HepG2 (cell line): ENCODE measurements around the gene ZC3H4. TPM values are rescaled to one million over a fixed set of nuclear protein-coding genes. Genes with fewer than 3 reads are reported as not detected.
A peak's percentile ranks its signal among the peaks of the same experiment; 100 is the strongest.

ENCODE experiments used
- AHR ChIP-seq: IDR thresholded peaks from 2 replicates; pipeline ENCODE4 v1.6.1; 2018; ENCODE audit warnings: missing genetic modification reagents, missing compliant biosample characterization
- BRCA1 ChIP-seq: sonication (generic); formaldehyde crosslinking; IDR thresholded peaks from 2 replicates; pipeline ENCODE4 v1.4.0; 2020; ENCODE audit warnings: missing genetic modification reagents
- FOXA3 ChIP-seq: IDR thresholded peaks from 2 replicates; pipeline ENCODE4 v1.6.1; 2016; ENCODE audit warnings: missing genetic modification reagents, missing compliant biosample characterization
- HNRNPLL ChIP-seq: fragments of 200-400 bp; formaldehyde crosslinking; IDR thresholded peaks from 2 replicates; pipeline ENCODE4 v1.6.1; 2017; ENCODE audit warnings: mild to moderate bottlenecking, low read depth, low read length; ENCODE audit not compliant: poor library complexity, severe bottlenecking
- NR2F1 ChIP-seq, 2 experiments: fragments of 450-650 bp in 1 of 2; formaldehyde crosslinking in 1 of 2; IDR thresholded peaks; 2 replicates each; pipeline versions ENCODE4 v1.5.0 to v1.6.1; 2016 to 2020; ENCODE audit warnings: mild to moderate bottlenecking in 1 of 2, missing compliant biosample characterization in 1 of 2, missing genetic modification reagents in 1 of 2, moderate library complexity in 1 of 2
- RARA ChIP-seq: IDR thresholded peaks from 2 replicates; pipeline ENCODE4 v1.6.1; 2016; ENCODE audit warnings: missing genetic modification reagents, missing compliant biosample characterization
- YY1 ChIP-seq: IDR thresholded peaks from 2 replicates; pipeline ENCODE4 v1.6.1; 2011; ENCODE audit warnings: low read length, low read depth, moderate library complexity, mild to moderate bottlenecking; ENCODE audit not compliant: insufficient read depth, insufficient replicate concordance
- ZFYVE20 ChIP-seq: sonication (generic); formaldehyde crosslinking; IDR thresholded peaks from 2 replicates; pipeline ENCODE4 v1.8.0; 2023; ENCODE audit warnings: low read depth, mild to moderate bottlenecking, moderate library complexity, missing genetic modification reagents, borderline replicate concordance
- ZNF124 ChIP-seq: sonication (generic); formaldehyde crosslinking; IDR thresholded peaks from 2 replicates; pipeline ENCODE4 v1.4.0; 2020; ENCODE audit warnings: missing genetic modification reagents
- ZNF20 ChIP-seq: sonication (generic); formaldehyde crosslinking; IDR thresholded peaks from 2 replicates; pipeline ENCODE4 v1.4.0; 2020; ENCODE audit warnings: mild to moderate bottlenecking, moderate library complexity, missing genetic modification reagents
- ZNF570 ChIP-seq: sonication (generic); formaldehyde crosslinking; IDR thresholded peaks from 2 replicates; pipeline ENCODE4 v1.4.0; 2020; ENCODE audit warnings: mild to moderate bottlenecking, missing genetic modification reagents, borderline replicate concordance
- polyA plus RNA-seq, 8 experiments: library from polyadenylated mRNA; depleted of rRNA in 3 of 8; stranded (reverse) in 7 of 8; unstranded in 1 of 8; fragments of >200 nt; fragmentation: Illumina TruSeq in 4 of 8; extraction: Trizol in 4 of 8; gene quantifications; 2 replicates each; pipeline versions ENCODE4 v1.2.1 to v1.2.3, GENCODE V29; 2011 to 2016; ENCODE audit warnings: low read depth in 4 of 8, missing spikeins in 1 of 8, mixed read lengths in 1 of 8; ENCODE audit not compliant: insufficient read depth in 1 of 8
- total RNA-seq, 5 experiments: library from RNA; depleted of rRNA; stranded (reverse); fragments of >200 nt; fragmentation: Illumina TruSeq; extraction: Trizol; gene quantifications; 2 replicates each; pipeline ENCODE4 v1.2.3, GENCODE V29; 2016; ENCODE audit warnings: low read depth in 1 of 5
- TF ChIP-seq, protein P1 (sequence below), 2 experiments: sonication (generic) in 1 of 2; formaldehyde crosslinking in 1 of 2; IDR thresholded peaks; 2 replicates each; pipeline versions ENCODE4 v1.6.1 to v1.9.0; 2014 to 2022; ENCODE audit warnings: antibody characterized with exemption in 1 of 2, borderline replicate concordance in 1 of 2, inconsistent platforms in 1 of 2, low read depth in 1 of 2, missing genetic modification reagents in 1 of 2
- TF ChIP-seq, protein P2 (sequence below): sonication (generic); formaldehyde crosslinking; IDR thresholded peaks from 2 replicates; pipeline ENCODE4 v1.4.0; 2020; ENCODE audit warnings: missing genetic modification reagents, borderline replicate concordance
- TF ChIP-seq, protein P3 (sequence below): sonication (generic); formaldehyde crosslinking; conservative IDR thresholded peaks from 2 replicates; pipeline ENCODE4 v1.4.0; 2020; ENCODE audit warnings: missing genetic modification reagents

Gene ZC3H4
- total and polyA plus RNA-seq, 2 of the 13 experiments (the other 11 are each of a cell fraction or from before 2014, with no cell fraction given): 1.8 to 10.7 TPM

DNA sequence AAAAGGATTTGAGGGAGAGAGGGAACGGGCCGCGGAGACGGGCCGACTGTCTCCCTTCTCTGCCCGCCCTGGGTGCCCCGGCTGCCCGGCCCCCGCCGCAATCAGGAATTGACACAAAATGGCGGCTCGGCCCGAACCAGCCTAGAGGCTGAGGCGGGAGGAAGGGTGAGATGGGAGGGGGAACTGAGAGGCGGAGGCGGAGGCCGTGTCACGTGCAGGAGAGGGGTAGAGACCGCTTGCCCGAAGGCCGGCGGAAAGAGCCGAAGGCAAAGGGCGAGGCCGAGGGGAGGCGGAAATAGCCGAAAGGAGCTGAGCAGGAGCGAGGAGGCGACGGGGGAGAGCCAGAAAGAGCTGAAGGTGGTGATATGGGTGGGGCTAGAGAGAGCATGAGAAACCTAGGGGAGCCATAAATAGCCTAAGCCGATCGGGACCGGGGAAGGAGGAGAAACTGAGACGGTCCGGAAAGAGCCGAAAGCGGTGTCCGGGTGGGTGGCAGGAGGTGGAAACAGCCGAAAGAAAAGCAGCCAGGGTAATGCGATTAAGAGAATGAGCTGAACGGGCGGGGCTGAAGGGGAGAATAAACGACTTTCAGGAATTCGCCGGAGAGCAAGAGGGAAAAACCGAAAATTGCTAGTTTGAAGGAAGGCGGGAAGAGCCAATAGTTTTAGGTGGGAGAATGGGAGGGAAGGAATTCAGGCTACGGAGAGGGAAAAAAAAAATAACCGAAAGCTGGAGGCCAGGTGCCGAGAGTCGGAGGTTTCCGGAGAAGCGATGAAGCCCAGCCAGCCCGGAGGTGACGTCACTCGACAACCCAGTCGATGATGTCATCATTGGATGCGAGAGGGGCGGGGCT lies at the start of gene ZC3H4 (continued):
- TF ChIP-seq, protein P1, sequence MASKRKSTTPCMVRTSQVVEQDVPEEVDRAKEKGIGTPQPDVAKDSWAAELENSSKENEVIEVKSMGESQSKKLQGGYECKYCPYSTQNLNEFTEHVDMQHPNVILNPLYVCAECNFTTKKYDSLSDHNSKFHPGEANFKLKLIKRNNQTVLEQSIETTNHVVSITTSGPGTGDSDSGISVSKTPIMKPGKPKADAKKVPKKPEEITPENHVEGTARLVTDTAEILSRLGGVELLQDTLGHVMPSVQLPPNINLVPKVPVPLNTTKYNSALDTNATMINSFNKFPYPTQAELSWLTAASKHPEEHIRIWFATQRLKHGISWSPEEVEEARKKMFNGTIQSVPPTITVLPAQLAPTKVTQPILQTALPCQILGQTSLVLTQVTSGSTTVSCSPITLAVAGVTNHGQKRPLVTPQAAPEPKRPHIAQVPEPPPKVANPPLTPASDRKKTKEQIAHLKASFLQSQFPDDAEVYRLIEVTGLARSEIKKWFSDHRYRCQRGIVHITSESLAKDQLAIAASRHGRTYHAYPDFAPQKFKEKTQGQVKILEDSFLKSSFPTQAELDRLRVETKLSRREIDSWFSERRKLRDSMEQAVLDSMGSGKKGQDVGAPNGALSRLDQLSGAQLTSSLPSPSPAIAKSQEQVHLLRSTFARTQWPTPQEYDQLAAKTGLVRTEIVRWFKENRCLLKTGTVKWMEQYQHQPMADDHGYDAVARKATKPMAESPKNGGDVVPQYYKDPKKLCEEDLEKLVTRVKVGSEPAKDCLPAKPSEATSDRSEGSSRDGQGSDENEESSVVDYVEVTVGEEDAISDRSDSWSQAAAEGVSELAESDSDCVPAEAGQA (IDR thresholded peaks at IDR 0.05; ENCODE audit: low read depth): peak; percentile 94
- TF ChIP-seq, protein P1 (CRISPR knock-in tag; IDR thresholded peaks at IDR 0.05; ENCODE audit: borderline replicate concordance): no peak
- TF ChIP-seq NR2F1 (CRISPR knock-in tag; IDR thresholded peaks at IDR 0.05) (no peak), BRCA1 (CRISPR knock-in tag) (no peak), AHR (CRISPR knock-in tag) (0 out of 2 replicates have a peak, but pooled peaks have one; percentile 84), ZFYVE20 (CRISPR knock-in tag) (no peak), FOXA3 (CRISPR knock-in tag) (peak; percentile 67), YY1 (peak; percentile 96), ZNF570 (CRISPR knock-in tag) (no peak), RARA (0 out of 2 replicates have a peak, but pooled peaks have one; percentile 29), ZNF20 (0 out of 2 replicates have a peak, but pooled peaks have one; percentile 57), HNRNPLL (peak; percentile 59), ZNF124 (CRISPR knock-in tag) (no peak)
- TF ChIP-seq, protein P2, sequence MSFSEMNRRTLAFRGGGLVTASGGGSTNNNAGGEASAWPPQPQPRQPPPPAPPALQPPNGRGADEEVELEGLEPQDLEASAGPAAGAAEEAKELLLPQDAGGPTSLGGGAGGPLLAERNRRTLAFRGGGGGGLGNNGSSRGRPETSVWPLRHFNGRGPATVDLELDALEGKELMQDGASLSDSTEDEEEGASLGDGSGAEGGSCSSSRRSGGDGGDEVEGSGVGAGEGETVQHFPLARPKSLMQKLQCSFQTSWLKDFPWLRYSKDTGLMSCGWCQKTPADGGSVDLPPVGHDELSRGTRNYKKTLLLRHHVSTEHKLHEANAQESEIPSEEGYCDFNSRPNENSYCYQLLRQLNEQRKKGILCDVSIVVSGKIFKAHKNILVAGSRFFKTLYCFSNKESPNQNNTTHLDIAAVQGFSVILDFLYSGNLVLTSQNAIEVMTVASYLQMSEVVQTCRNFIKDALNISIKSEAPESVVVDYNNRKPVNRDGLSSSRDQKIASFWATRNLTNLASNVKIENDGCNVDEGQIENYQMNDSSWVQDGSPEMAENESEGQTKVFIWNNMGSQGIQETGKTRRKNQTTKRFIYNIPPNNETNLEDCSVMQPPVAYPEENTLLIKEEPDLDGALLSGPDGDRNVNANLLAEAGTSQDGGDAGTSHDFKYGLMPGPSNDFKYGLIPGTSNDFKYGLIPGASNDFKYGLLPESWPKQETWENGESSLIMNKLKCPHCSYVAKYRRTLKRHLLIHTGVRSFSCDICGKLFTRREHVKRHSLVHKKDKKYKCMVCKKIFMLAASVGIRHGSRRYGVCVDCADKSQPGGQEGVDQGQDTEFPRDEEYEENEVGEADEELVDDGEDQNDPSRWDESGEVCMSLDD (CRISPR knock-in tag): 0 out of 2 replicates have a peak, but pooled peaks have one; percentile 13
- TF ChIP-seq, protein P3, sequence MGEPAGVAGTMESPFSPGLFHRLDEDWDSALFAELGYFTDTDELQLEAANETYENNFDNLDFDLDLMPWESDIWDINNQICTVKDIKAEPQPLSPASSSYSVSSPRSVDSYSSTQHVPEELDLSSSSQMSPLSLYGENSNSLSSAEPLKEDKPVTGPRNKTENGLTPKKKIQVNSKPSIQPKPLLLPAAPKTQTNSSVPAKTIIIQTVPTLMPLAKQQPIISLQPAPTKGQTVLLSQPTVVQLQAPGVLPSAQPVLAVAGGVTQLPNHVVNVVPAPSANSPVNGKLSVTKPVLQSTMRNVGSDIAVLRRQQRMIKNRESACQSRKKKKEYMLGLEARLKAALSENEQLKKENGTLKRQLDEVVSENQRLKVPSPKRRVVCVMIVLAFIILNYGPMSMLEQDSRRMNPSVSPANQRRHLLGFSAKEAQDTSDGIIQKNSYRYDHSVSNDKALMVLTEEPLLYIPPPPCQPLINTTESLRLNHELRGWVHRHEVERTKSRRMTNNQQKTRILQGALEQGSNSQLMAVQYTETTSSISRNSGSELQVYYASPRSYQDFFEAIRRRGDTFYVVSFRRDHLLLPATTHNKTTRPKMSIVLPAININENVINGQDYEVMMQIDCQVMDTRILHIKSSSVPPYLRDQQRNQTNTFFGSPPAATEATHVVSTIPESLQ (CRISPR knock-in tag): no peak
